Hepatocyte (in vitro differentiated cells): ENCODE results near the gene FBLN1.

Experiments used
- EZH2 ChIP-seq: fragments of 200-600 bp; sonication (generic); IDR thresholded peaks from 2 replicates; pipeline ENCODE4 v1.6.1; 2016; ENCODE audit warnings: antibody characterized with exemption, mild to moderate bottlenecking, borderline replicate concordance
- TF ChIP-seq, protein P1 (sequence below): fragments of 200-600 bp; sonication (generic); IDR thresholded peaks from 2 replicates; pipeline ENCODE4 v1.5.1; 2016; ENCODE audit warnings: antibody characterized with exemption, mild to moderate bottlenecking; ENCODE audit not compliant: poor library complexity

DNA sequence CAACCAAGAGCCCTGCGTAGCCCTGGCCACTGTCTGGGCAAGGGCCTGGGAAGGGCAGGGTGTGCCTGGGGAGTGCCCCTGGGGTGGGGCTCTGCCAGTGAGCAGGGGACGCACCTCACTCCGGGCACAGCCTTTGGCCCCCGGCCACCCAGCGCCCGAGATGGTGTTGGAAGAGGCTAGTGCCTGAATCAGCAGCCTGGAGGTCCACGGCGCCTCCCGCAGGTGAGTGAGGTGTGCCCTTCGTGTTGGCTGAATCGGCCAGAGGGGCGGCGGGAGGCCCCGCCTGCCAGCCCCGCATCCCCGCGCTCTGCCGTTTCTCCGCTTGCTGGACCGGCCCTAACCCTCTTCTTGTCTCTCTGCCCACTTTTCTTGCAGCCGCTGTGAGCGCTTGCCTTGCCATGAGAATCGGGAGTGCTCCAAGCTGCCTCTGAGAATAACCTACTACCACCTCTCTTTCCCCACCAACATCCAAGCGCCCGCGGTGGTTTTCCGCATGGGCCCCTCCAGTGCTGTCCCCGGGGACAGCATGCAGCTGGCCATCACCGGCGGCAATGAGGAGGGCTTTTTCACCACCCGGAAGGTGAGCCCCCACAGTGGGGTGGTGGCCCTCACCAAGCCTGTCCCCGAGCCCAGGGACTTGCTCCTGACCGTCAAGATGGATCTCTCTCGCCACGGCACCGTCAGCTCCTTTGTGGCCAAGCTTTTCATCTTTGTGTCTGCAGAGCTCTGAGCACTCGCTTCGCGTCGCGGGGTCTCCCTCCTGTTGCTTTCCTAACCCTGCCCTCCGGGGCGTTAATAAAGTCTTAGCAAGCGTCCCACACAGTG is 60.1 kb downstream of the FBLN1 start:
- TF ChIP-seq, protein P1, sequence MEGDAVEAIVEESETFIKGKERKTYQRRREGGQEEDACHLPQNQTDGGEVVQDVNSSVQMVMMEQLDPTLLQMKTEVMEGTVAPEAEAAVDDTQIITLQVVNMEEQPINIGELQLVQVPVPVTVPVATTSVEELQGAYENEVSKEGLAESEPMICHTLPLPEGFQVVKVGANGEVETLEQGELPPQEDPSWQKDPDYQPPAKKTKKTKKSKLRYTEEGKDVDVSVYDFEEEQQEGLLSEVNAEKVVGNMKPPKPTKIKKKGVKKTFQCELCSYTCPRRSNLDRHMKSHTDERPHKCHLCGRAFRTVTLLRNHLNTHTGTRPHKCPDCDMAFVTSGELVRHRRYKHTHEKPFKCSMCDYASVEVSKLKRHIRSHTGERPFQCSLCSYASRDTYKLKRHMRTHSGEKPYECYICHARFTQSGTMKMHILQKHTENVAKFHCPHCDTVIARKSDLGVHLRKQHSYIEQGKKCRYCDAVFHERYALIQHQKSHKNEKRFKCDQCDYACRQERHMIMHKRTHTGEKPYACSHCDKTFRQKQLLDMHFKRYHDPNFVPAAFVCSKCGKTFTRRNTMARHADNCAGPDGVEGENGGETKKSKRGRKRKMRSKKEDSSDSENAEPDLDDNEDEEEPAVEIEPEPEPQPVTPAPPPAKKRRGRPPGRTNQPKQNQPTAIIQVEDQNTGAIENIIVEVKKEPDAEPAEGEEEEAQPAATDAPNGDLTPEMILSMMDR = no peak
- TF ChIP-seq EZH2 = no peak
